Skin of body (tissue), 3 donors: Measurements from ENCODE around the gene TTC9. TPM values are rescaled to one million over a fixed set of nuclear protein-coding genes. Genes with fewer than 3 reads are reported as not detected.

Source experiments
- DNase-seq: peaks from one replicate; lab custom pipeline; 2025; lab: John Stamatoyannopoulos, UW
- small RNA-seq: library from RNA; depleted of rRNA; stranded (forward); fragments of <200 nt; gene quantifications from one replicate; pipeline ENCODE3, GENCODE V24; 2014; ENCODE audit warnings: low replicate concordance
- total RNA-seq: library from RNA; depleted of rRNA; stranded (reverse); fragments of >200 nt; gene quantifications from one replicate; pipeline ENCODE4 v1.2.3, GENCODE V29; 2014

TTC9 gene
- total RNA-seq, 1 donor from 2014 or later: 2.3 TPM

- no peak for DNase-seq
Observed at GRCh38 chr14:70713511-70713916, 71.8 kb downstream of the TTC9 start.

DNA sequence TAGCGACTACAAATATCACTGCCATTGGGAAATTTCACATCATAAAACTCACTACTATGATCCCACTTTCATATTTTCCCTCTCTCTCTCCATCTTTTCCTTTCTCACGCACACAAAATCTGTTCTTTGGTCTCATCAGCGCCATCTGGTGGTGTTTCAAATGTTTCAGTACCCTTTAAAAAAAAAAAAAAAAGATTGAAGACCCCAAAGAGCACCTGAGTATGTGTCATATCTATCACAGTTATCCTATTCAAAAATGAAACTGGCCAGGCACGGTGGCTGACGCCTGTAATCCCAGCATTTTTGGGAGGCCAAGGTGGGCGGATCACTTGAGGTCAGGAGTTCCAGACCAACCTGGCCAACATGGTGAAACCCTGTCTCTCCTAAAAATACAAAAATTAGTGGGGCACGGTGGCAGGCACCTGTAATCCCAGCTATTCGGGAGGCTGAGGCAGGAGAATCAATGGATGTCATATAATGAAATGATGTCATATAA is 72.4 kb downstream of the TTC9 start:
- no peak for DNase-seq

GRCh38 chr14:70716483-70716882 is 74.8 kb downstream of the TTC9 start:
- no peak for DNase-seq

DNA sequence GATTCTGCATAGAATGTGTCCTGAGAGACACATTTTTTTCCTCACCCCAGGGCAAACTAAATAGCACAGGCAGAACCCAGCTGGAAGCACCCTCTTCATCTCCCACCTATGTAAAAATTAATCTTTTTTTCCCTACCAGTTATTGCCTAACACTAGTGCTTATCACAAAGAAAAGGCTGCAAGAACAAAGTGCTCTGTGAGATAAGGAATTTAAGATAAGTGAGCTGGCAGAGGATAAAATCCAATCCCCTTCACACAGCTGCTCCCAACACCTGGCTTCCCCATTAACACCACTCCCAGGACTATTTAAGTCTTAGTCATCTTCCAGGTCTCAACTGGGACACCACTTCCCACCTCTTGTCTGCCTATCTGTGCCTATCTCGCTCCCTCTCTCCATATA is 75.2 kb downstream of the TTC9 start:
- no peak for DNase-seq

DNA sequence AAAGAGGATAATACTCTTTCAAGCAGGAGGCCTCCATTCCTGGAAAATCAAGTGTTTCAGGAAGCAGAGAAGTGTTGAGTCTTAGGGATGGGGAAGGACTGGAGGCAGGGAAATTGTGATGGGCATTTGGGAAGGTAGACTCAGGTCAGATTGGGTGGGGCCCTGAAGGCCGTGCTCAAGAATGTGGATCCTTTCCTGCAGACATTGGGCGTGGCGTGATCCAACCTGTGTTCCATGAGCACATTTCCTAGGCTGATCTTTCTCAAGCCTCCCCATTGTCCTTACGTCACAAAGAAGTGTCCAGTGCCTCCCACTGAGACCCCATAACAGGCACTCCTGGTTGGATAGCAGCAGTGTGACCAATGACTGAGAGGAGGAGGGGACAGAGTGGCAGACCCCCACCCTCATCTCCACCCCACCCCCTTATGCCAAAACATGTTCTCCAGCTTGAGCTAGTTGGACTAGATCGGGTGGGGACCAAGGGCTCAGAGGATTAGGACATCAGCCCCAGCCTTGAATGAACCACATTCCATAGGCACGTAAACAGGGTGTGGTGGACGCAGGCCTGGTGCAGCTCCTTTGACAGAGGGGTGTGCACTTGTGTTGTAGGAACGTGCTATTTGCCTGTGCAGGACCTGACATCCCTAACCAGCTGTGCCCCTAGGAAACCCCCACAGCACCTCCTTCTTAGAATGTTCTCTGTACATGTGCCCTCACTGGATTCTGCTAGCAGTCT is 76.8 kb downstream of the TTC9 start:
- DNase-seq: no peak

- no peak for DNase-seq
Observed at GRCh38 chr14:70721542-70721941, 79.8 kb downstream of the TTC9 start.

GRCh38 chr14:70722418-70722817 is 80.7 kb downstream of the TTC9 start:
- no peak for DNase-seq

GRCh38 chr14:70723276-70723675 is 81.6 kb downstream of the TTC9 start:
- no peak for DNase-seq

DNA sequence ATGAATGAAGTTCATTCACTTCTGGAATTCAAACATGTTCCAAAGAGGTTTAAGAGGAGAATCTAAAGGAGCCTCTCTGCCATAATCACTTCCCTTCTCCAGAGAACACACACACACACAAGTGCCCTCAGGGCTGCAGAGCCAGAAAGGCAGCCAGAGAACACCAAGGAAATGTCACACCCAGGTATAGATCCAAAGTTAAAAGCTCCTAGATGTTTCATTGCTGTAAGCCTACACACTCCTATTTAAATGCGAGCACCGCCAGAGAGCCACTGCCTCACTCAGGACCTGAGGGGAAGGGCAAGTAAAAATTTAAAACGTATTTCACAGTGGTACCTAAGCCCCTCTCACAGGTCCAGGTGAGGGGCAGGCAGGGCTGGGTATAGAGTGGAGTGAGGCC is 82.4 kb downstream of the TTC9 start:
- DNase-seq: no peak

DNA sequence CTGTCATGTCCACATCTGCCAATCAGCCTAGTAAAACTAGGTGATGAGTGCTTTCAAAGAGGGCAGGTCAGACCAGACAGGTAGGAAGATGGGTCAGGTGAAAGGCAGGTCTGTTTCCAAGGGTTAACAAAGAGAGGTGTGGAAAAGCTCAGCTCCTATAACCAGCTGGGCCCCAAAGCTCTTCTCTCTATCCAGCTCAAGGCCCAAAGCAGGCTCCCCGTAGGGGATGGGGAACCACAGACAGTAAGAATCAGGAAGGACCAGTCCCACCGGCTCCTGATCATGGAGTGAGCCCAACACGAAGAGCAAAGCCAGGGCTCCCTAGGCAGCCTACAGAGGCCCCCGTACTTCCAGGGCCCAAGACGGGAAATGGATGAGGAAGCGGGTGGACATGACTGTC is 83.2 kb downstream of the TTC9 start:
- no peak for DNase-seq

Small RNA genes within 50 kb of the gene (small RNA-seq; reads per million reads assigned to genes)
- gene RN7SL77P: not detected

Other genes starting within 250 kb of the TTC9 start
- 18.4 TPM for gene SYNJ2BP, start 224.8 kb upstream of the TTC9 start, total RNA-seq
- 0.10 TPM for gene ADAM21, start 189.7 kb upstream of the TTC9 start, total RNA-seq
- gene ADAM20, start 106.9 kb upstream of the TTC9 start, total RNA-seq: 2.8 TPM
- gene MED6, start 41.3 kb upstream of the TTC9 start, total RNA-seq: 53.4 TPM
- 6.9 TPM for gene MAP3K9, start 167.6 kb downstream of the TTC9 start, total RNA-seq